ENCODE results near the gene CCR6.
A peak's percentile ranks its signal among the peaks of the same experiment; 100 is the strongest.

Gene CCR6

GRCh38 chr6:167099707-167100106 is 23.2 kb upstream of the CCR6 start:
- DNase-seq: no peak

- no peak for DNase-seq
Measured at GRCh38 chr6:167100241-167100674, 22.6 kb upstream of the CCR6 start.

GRCh38 chr6:167102318-167102717 is 20.6 kb upstream of the CCR6 start:
- DNase-seq: no peak

GRCh38 chr6:167103041-167103891 is 19.6 kb upstream of the CCR6 start:
- no peak for DNase-seq

GRCh38 chr6:167104388-167104787 is 18.5 kb upstream of the CCR6 start:
- no peak for DNase-seq

- DNase-seq: no peak
Measured at GRCh38 chr6:167105060-167105459, 17.8 kb upstream of the CCR6 start.

GRCh38 chr6:167106406-167106805 is 16.5 kb upstream of the CCR6 start:
- DNase-seq: no peak

GRCh38 chr6:167107787-167108186 is 15.1 kb upstream of the CCR6 start:
- DNase-seq: no peak

- DNase-seq: no peak
Measured at GRCh38 chr6:167108278-167108677, 14.6 kb upstream of the CCR6 start.

GRCh38 chr6:167109651-167110050 is 13.2 kb upstream of the CCR6 start:
- DNase-seq: no peak

GRCh38 chr6:167111597-167111996 is 11.3 kb upstream of the CCR6 start:
- no peak for DNase-seq

GRCh38 chr6:167112421-167112820 is 10.5 kb upstream of the CCR6 start:
- DNase-seq: no peak

GRCh38 chr6:167113047-167113754 is 9.7 kb upstream of the CCR6 start:
- DNase-seq: no peak

GRCh38 chr6:167113935-167114910 is 8.7 kb upstream of the CCR6 start:
- peak; percentile 71 for DNase-seq

- DNase-seq: no peak
Measured at GRCh38 chr6:167115054-167115453, 7.8 kb upstream of the CCR6 start.

GRCh38 chr6:167116109-167116837 is 6.6 kb upstream of the CCR6 start:
- DNase-seq: no peak

GRCh38 chr6:167116838-167117228 is 6.1 kb upstream of the CCR6 start:
- DNase-seq: no peak

GRCh38 chr6:167118006-167118405 is 4.9 kb upstream of the CCR6 start:
- no peak for DNase-seq

- no peak for DNase-seq
Measured at GRCh38 chr6:167118839-167119238, 4.1 kb upstream of the CCR6 start.

- peak; percentile 25 for DNase-seq
Measured at GRCh38 chr6:167119670-167120582, 3.0 kb upstream of the CCR6 start.

- DNase-seq: no peak
Measured at GRCh38 chr6:167120583-167120903, 2.4 kb upstream of the CCR6 start.

All from stimulated activated naive CD4-positive, alpha-beta T cell treated with Interleukin-2 at 50 U/mL for 16 hours (primary cell).